ENCODE results near the gene CABP2. TPM values are rescaled to one million over a fixed set of nuclear protein-coding genes. Genes with fewer than 3 reads are reported as not detected.

The CABP2 gene
- total RNA-seq, 6 donors from 2014 or later, result not detected

DNA sequence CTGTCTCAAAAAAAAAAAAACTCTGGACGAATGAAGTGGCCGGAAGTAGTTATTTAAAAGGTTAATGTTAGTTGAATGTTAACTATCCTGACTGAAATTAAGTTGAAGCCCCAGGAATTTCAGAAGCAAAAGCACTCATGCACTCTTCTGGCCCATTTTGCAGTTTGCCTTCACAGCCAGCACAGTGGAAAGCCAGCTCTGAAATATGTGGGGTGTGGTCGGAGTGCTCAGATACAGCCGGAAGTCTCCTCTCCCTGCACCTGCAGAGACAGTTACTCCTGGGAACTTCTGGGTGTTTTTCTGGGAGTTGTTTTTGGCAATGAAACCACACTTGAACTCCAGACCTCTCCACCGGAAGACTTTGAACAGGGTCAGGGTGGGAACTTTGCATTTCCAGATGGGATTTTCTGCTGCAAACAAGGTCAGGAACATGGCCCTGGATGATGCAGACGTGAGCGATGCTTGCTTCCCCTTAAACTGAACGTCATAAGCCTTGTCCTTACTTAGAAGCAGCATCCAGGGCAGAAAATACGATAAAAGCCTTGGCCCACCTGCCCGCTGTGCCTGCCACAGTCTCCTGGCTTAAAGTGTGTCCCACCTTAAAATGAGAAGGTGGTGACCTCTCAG lies 21.5 kb upstream of the CABP2 start:
- Histone ChIP-seq H3K9me3 (no peaks in the 10 kb centered on the region), H3K4me1 (peaks cover 0 to 10% (median 2%) of the 10 kb centered on the region in 4 donors), H3K27ac (peak overlapping the region in 2 of 4 donors; percentile 57 to 64), H3K27me3 (no peaks in the 10 kb centered on the region), H3K4me3 (no peak overlapping the region), H3K36me3 (no peaks in the 10 kb centered on the region)
- peak in 1 of 2 donors; percentile 30 for DNase-seq
- TF ChIP-seq CTCF (IDR thresholded peaks at IDR 0.05) (no peak), POLR2AphosphoS5 (IDR thresholded peaks at IDR 0.05) (no peak), POLR2A (IDR thresholded peaks at IDR 0.05) (no peak), EP300 (IDR thresholded peaks at IDR 0.05) (no peak)
- ATAC-seq (ENCODE audit: low FRiP score in 2 of 2), result peak in 1 of 2 donors; percentile 73
- WGBS, 2 donors, result 61 to 62% methylated on average over 8 to 10 of the region's 10 CpGs

- H3K27me3 ChIP-seq, result no peaks in the 10 kb centered on the region
Measured at GRCh38 chr11:67543585-67543984, 20.3 kb upstream of the CABP2 start.

DNA sequence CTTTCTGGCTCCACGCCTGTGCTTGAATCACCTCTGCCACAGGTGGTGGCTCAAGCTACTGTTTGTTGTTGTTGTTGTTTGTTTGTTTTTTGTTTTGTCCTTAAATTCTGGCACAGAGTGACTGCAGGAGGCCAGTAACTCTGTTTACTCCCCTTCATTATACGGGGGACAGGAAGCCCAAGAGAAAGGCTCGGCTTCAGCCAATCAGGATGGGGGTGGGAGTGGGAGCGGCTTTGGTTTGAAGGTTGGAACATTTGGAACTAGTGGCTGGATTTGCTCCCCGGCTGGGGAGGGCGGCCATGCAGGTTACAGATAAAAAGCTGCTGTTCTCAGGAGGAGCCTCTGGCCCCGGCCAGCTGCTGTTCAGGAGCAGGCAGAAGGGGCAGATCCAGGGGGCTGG lies 19.7 kb upstream of the CABP2 start:
- TF ChIP-seq POLR2AphosphoS5 (IDR thresholded peaks at IDR 0.05), result no peak
- TF ChIP-seq EP300 (IDR thresholded peaks at IDR 0.05), result no peak
- TF ChIP-seq POLR2A (IDR thresholded peaks at IDR 0.05), result no peak
- TF ChIP-seq CTCF (IDR thresholded peaks at IDR 0.05), result no peak
- no peaks in the 10 kb centered on the region for H3K9me3 ChIP-seq
- ATAC-seq (ENCODE audit: low FRiP score in 2 of 2) (no peak), DNase-seq (no peak)
- H3K4me3 ChIP-seq, result no peak overlapping the region
- H3K27ac ChIP-seq, result no peak overlapping the region
- H3K27me3 ChIP-seq, result no peaks in the 10 kb centered on the region
- peaks cover 0 to 10% (median 2%) of the 10 kb centered on the region in 4 donors for H3K4me1 ChIP-seq
- WGBS, 2 donors, result 75 to 78% methylated on average over 5 to 6 of the region's 7 CpGs
- H3K36me3 ChIP-seq, result no peaks in the 10 kb centered on the region

More at GRCh38 chr11:67543585-67543984, 20.3 kb upstream of the CABP2 start:
- ATAC-seq (ENCODE audit: low FRiP score in 2 of 2), result no peak
- Histone ChIP-seq H3K9me3 (no peaks in the 10 kb centered on the region), H3K36me3 (no peaks in the 10 kb centered on the region), H3K27ac (no peak overlapping the region), H3K4me1 (peaks cover 0 to 10% (median 2%) of the 10 kb centered on the region in 4 donors), H3K4me3 (no peak overlapping the region)
- WGBS, 2 donors, result 43 to 67% methylated on average over 2 of the region's 2 CpGs
- no peak for DNase-seq
- no peak for TF ChIP-seq POLR2A (IDR thresholded peaks at IDR 0.05)
- TF ChIP-seq CTCF (IDR thresholded peaks at IDR 0.05), result no peak
- no peak for TF ChIP-seq POLR2AphosphoS5 (IDR thresholded peaks at IDR 0.05)
- no peak for TF ChIP-seq EP300 (IDR thresholded peaks at IDR 0.05)

DNA sequence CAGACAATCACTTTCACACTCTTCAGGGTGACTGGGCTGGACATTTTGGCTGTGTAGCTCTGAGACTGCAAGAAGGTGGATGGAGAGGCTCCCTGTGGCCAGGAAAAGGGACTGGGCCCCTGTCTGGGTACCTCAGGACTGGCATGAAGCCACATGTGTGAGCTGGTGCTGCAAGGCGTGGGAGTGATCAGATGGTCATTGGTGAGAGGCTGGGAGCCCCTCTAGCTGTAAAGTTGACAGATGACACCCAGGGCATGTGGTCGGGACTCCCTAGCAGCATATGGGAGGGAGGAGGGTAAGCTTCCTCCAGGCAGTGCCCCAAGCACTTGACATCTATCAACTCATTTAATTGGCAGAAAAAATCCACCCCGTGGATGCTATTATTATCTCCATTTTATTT lies 18.9 kb upstream of the CABP2 start:
- DNase-seq (no peak), ATAC-seq (ENCODE audit: low FRiP score in 2 of 2) (no peak)
- H3K27ac ChIP-seq, result no peak overlapping the region
- no peaks in the 10 kb centered on the region for H3K36me3 ChIP-seq
- H3K4me3 ChIP-seq, result no peak overlapping the region
- WGBS, 2 donors, result 63 to 73% methylated on average over 3 of the region's 3 CpGs
- H3K9me3 ChIP-seq, result no peaks in the 10 kb centered on the region
- no peaks in the 10 kb centered on the region for H3K27me3 ChIP-seq
- H3K4me1 ChIP-seq, result peaks cover 0 to 10% (median 2%) of the 10 kb centered on the region in 4 donors
- TF ChIP-seq POLR2AphosphoS5 (IDR thresholded peaks at IDR 0.05) (no peak), POLR2A (IDR thresholded peaks at IDR 0.05) (no peak), EP300 (IDR thresholded peaks at IDR 0.05) (no peak), CTCF (IDR thresholded peaks at IDR 0.05) (no peak)

DNA sequence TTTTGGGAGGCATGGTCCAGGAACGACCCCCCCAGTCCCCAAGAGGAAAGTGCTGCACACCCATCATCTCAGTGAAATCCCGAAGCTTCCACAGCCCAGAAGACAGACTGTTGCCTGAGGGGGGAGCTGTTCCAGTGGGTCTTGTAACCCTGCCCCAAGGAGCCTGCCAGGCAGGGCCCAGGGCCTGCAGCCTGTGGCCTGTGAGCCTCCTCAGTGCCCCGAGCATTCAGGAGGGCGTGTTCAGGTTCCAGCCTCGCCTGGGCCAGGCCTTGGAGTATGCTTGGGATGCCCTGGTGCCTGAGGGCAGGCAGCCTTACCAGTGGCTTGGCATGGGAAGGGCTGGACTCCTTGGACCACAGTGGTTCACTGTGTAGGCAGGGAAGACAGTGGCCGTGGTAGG lies 18.0 kb upstream of the CABP2 start:
- no peaks in the 10 kb centered on the region for H3K27me3 ChIP-seq
- no peaks in the 10 kb centered on the region for H3K36me3 ChIP-seq
- DNase-seq (no peak), ATAC-seq (ENCODE audit: low FRiP score in 2 of 2) (peak in 1 of 2 donors; percentile 23)
- H3K27ac ChIP-seq, result no peak overlapping the region
- peaks cover 0 to 10% (median 2%) of the 10 kb centered on the region in 4 donors for H3K4me1 ChIP-seq
- TF ChIP-seq POLR2A (IDR thresholded peaks at IDR 0.05) (no peak), POLR2AphosphoS5 (IDR thresholded peaks at IDR 0.05) (no peak), CTCF (IDR thresholded peaks at IDR 0.05) (no peak), EP300 (IDR thresholded peaks at IDR 0.05) (no peak)
- H3K4me3 ChIP-seq, result no peak overlapping the region
- no peaks in the 10 kb centered on the region for H3K9me3 ChIP-seq
- 73 to 100% methylated on average over 3 of the region's 6 CpGs for WGBS, 2 donors

All from upper lobe of left lung (tissue), 6 donors.